ENCODE results near the gene MRPL1.

DNA sequence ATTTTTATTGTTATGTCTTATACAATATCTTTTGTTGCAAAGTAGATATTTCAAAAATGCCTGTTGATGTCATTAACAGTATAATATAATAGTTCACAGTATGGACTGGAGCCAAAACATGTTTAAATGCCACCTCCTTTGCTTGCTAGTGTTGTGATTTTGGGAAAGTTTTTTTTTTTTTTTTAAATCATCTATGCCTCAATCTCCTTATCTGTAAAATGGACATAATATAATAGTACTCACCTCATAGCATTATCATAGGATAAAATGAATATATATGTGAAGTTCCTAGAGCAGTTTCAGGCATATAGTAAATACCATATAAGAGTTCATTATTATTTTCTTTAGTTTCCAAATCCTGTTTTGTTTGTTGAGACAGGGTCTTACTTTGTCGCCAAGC lies 18.3 kb upstream of the MRPL1 start:
- TF ChIP-seq, protein P1, sequence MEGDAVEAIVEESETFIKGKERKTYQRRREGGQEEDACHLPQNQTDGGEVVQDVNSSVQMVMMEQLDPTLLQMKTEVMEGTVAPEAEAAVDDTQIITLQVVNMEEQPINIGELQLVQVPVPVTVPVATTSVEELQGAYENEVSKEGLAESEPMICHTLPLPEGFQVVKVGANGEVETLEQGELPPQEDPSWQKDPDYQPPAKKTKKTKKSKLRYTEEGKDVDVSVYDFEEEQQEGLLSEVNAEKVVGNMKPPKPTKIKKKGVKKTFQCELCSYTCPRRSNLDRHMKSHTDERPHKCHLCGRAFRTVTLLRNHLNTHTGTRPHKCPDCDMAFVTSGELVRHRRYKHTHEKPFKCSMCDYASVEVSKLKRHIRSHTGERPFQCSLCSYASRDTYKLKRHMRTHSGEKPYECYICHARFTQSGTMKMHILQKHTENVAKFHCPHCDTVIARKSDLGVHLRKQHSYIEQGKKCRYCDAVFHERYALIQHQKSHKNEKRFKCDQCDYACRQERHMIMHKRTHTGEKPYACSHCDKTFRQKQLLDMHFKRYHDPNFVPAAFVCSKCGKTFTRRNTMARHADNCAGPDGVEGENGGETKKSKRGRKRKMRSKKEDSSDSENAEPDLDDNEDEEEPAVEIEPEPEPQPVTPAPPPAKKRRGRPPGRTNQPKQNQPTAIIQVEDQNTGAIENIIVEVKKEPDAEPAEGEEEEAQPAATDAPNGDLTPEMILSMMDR (conservative IDR thresholded peaks at IDR 0.05; ENCODE audit: low read length): no peak
- TF ChIP-seq EZH2phosphoT487 (IDR thresholded peaks at IDR 0.05; ENCODE audit: borderline replicate concordance): no peak
